Fibroblast of lung (primary cell): ENCODE measurements around the gene ZNF654. TPM values are rescaled to one million over a fixed set of nuclear protein-coding genes. Genes with fewer than 3 reads are reported as not detected.

Source experiments
- DNase-seq, 2 donors: peaks; one replicate each; pipeline versions ENCODE4 v3.0.0 to v3.0.0-alpha.2; 2010; ENCODE audit warnings: low read depth in 2 of 2
- H2AFZ ChIP-seq: 2 replicates; pipeline ENCODE4 v1.5.1; 2012; ENCODE audit warnings: low read length, control low read depth, inconsistent platforms
- H3K27ac ChIP-seq: 2 replicates; pipeline ENCODE4 v1.5.1; 2011; ENCODE audit warnings: low read length, control low read depth; ENCODE audit not compliant: insufficient read depth
- H3K27me3 ChIP-seq: 2 replicates; pipeline ENCODE4 v1.5.1; 2011; ENCODE audit warnings: mild to moderate bottlenecking, low read length; ENCODE audit not compliant: control insufficient read depth, insufficient read depth
- H3K36me3 ChIP-seq: 2 replicates; pipeline ENCODE4 v1.5.1; 2011; ENCODE audit warnings: low read length; ENCODE audit not compliant: control insufficient read depth, insufficient read depth
- H3K4me1 ChIP-seq: 2 replicates; pipeline ENCODE4 v1.5.1; 2011; ENCODE audit warnings: low read length; ENCODE audit not compliant: control insufficient read depth, insufficient read depth; ENCODE audit errors: extremely low read depth
- H3K4me2 ChIP-seq: 2 replicates; pipeline ENCODE4 v1.5.1; 2011; ENCODE audit warnings: low read length, control low read depth; ENCODE audit not compliant: insufficient read depth; ENCODE audit errors: extremely low read depth
- H3K4me3 ChIP-seq, 4 experiments: fragments of 200-600 bp in 1 of 4; sonication (generic) in 1 of 4; replicated peaks in 1 of 4; 2 replicates each; pipeline ENCODE4 v1.5.1; 2011 to 2016; ENCODE audit warnings: low read length in 4 of 4, low read depth in 3 of 4, mild to moderate bottlenecking in 3 of 4, control low read depth in 2 of 4, inconsistent platforms in 1 of 4, mixed read lengths in 1 of 4; ENCODE audit not compliant: insufficient read depth in 1 of 4; ENCODE audit errors: control extremely low read depth in 1 of 4
- H3K79me2 ChIP-seq: 2 replicates; pipeline ENCODE4 v1.5.1; 2012; ENCODE audit warnings: mild to moderate bottlenecking, low read length, inconsistent platforms; ENCODE audit not compliant: control insufficient read depth, insufficient read depth
- H3K9ac ChIP-seq: 2 replicates; pipeline ENCODE4 v1.5.1; 2011; ENCODE audit warnings: mild to moderate bottlenecking, low read length, control low read depth; ENCODE audit not compliant: insufficient read depth
- H3K9me3 ChIP-seq: 2 replicates; pipeline ENCODE4 v1.5.1; 2012; ENCODE audit warnings: low read depth, low read length; ENCODE audit not compliant: control insufficient read depth, insufficient read depth
- H4K20me1 ChIP-seq: 2 replicates; pipeline ENCODE4 v1.5.1; 2011; ENCODE audit warnings: low read length; ENCODE audit not compliant: control insufficient read depth, insufficient read depth; ENCODE audit errors: extremely low read depth
- EZH2 ChIP-seq: IDR thresholded peaks from 2 replicates; pipeline ENCODE4 v1.5.1; 2012; ENCODE audit warnings: low read length, control low read depth, mild to moderate bottlenecking; ENCODE audit errors: missing control alignments
- polyA plus RNA-seq, 2 donors: library from polyadenylated mRNA; depleted of rRNA in 1 of 2; stranded (reverse) in 1 of 2; unstranded in 1 of 2; fragments of >200 nt; gene quantifications; 2 replicates each; pipeline ENCODE4 v1.2.1, GENCODE V29; 2011 to 2012; ENCODE audit warnings: missing spikeins in 1 of 2
- total RNA-seq: library from RNA; depleted of rRNA; stranded (reverse); fragments of >200 nt; gene quantifications from 2 replicates; pipeline ENCODE4 v1.2.1, GENCODE V29; 2014
- TF ChIP-seq, protein P1 (sequence below), 2 donors: IDR thresholded peaks in 1 of 2; conservative IDR thresholded peaks in 1 of 2; 1 replicate in 1 of 2; 2 replicates in 1 of 2; pipeline ENCODE4 v1.5.1; 2011 to 2012; ENCODE audit warnings: low read length in 2 of 2, control low read depth in 1 of 2, inconsistent platforms in 1 of 2, low read depth in 1 of 2, mild to moderate bottlenecking in 1 of 2

The ZNF654 gene
- total and polyA plus RNA-seq, 2 donors (not counting 1 experiment from before 2014, with no cell fraction given): 6.5 to 16.3 TPM

DNA sequence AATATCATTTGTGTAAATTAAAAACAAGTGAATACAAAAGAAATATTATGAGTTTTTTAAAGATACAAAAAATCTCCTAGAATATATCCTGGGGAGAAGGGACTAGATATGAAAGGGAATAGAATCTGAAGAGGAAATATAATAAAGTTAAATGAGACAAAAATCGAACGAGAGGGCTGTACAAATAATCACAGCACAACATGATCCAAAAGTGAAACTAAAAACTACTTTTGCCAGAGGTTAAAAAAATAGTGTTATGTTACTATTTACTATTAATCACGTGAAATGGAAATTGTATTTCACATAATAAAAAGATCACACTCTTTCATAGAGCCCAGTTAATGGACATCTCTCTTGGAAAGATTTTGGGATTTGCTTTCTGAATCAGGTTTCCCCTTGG lies 28.8 kb upstream of the ZNF654 start:
- no peak overlapping the region for H3K27ac ChIP-seq
- H4K20me1 ChIP-seq: no peaks in the 10 kb centered on the region
- H3K4me1 ChIP-seq: no peaks in the 10 kb centered on the region
- H3K4me2 ChIP-seq: peak overlapping the region; percentile 70
- H3K79me2 ChIP-seq: no peaks in the 10 kb centered on the region
- TF ChIP-seq, protein P1, sequence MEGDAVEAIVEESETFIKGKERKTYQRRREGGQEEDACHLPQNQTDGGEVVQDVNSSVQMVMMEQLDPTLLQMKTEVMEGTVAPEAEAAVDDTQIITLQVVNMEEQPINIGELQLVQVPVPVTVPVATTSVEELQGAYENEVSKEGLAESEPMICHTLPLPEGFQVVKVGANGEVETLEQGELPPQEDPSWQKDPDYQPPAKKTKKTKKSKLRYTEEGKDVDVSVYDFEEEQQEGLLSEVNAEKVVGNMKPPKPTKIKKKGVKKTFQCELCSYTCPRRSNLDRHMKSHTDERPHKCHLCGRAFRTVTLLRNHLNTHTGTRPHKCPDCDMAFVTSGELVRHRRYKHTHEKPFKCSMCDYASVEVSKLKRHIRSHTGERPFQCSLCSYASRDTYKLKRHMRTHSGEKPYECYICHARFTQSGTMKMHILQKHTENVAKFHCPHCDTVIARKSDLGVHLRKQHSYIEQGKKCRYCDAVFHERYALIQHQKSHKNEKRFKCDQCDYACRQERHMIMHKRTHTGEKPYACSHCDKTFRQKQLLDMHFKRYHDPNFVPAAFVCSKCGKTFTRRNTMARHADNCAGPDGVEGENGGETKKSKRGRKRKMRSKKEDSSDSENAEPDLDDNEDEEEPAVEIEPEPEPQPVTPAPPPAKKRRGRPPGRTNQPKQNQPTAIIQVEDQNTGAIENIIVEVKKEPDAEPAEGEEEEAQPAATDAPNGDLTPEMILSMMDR (conservative IDR thresholded peaks at IDR 0.05 in 1 of 2, IDR thresholded peaks at IDR 0.05 in 1 of 2; ENCODE audit: low read depth in 1 of 2, low read length in 2 of 2): no peak
- no peak for TF ChIP-seq EZH2
- DNase-seq: peak in 1 of 2 donors; percentile 11
- no peaks in the 10 kb centered on the region for H3K9me3 ChIP-seq
- no peak overlapping the region for H3K9ac ChIP-seq
- peak overlapping the region in 1 of 4 experiments; percentile 13 for H3K4me3 ChIP-seq
- no peaks in the 10 kb centered on the region for H3K27me3 ChIP-seq
- H2AFZ ChIP-seq: peak overlapping the region; percentile 61
- H3K36me3 ChIP-seq: no peaks in the 10 kb centered on the region

DNA sequence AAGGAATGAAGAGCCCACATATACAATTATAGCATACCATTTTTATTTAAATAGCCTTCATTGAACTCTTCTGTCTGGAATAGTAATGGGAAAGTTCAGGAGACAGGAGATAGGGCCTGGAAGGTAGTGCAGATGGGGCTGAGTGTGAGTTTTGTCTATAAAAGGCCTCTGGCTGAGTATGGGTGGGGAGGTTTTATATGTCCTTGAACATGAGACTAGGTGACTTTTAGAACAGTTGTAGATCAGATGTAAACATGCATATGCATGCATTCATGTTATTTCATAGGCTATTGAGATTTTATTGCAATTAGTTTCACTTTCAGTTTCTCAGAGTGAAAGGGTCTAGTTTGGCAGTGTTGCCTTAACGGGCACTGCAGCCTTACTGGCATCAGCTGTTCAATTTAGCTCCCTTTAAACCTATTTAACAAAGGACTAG lies 27.4 kb upstream of the ZNF654 start:
- peak overlapping the region; percentile 95 for H2AFZ ChIP-seq
- no peaks in the 10 kb centered on the region for H3K79me2 ChIP-seq
- DNase-seq: peak; percentile 46 to 67
- H4K20me1 ChIP-seq: no peaks in the 10 kb centered on the region
- H3K27me3 ChIP-seq: no peaks in the 10 kb centered on the region
- H3K4me3 ChIP-seq: peak overlapping the region; percentile 45 to 72 (median 48)
- H3K9ac ChIP-seq: peak overlapping the region; percentile 10
- H3K36me3 ChIP-seq: no peaks in the 10 kb centered on the region
- no peaks in the 10 kb centered on the region for H3K4me1 ChIP-seq
- peak overlapping the region; percentile 92 for H3K4me2 ChIP-seq
- peak overlapping the region; percentile 35 for H3K27ac ChIP-seq
- TF ChIP-seq EZH2: no peak
- TF ChIP-seq, protein P1 (conservative IDR thresholded peaks at IDR 0.05 in 1 of 2, IDR thresholded peaks at IDR 0.05 in 1 of 2; ENCODE audit: low read depth in 1 of 2, low read length in 2 of 2): no peak
- H3K9me3 ChIP-seq: no peaks in the 10 kb centered on the region

DNA sequence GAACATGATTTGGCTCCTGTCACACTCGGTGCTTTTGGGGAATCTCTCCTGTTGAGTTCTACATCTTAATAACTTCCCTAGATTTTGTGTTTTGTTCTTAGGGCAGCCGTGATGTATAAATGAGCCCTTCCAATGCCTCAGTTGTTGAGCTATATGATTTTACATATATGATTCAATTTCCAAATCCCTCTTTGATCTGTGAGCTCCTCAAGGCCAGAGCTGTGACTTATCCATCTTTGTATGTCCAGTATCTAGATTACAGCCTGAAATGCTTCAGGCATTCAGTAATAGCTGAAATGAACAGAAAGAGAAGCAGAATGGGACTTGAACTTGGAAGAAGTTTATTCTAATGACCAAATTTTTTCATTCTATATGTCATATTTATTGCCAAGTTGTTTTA lies 26.8 kb upstream of the ZNF654 start:
- H3K4me1 ChIP-seq: no peaks in the 10 kb centered on the region
- no peaks in the 10 kb centered on the region for H4K20me1 ChIP-seq
- TF ChIP-seq, protein P1 (conservative IDR thresholded peaks at IDR 0.05 in 1 of 2, IDR thresholded peaks at IDR 0.05 in 1 of 2; ENCODE audit: low read depth in 1 of 2, low read length in 2 of 2): no peak
- no peak for TF ChIP-seq EZH2
- peak overlapping the region; percentile 35 for H3K27ac ChIP-seq
- peak overlapping the region; percentile 45 to 72 (median 48) for H3K4me3 ChIP-seq
- no peak overlapping the region for H3K9ac ChIP-seq
- peak overlapping the region; percentile 92 for H3K4me2 ChIP-seq
- no peaks in the 10 kb centered on the region for H3K9me3 ChIP-seq
- DNase-seq: peak; percentile 16 to 20
- no peaks in the 10 kb centered on the region for H3K27me3 ChIP-seq
- H3K36me3 ChIP-seq: no peaks in the 10 kb centered on the region
- peak overlapping the region; percentile 95 for H2AFZ ChIP-seq
- H3K79me2 ChIP-seq: no peaks in the 10 kb centered on the region
